ENCODE data around the gene SRP72. TPM values are rescaled to one million over a fixed set of nuclear protein-coding genes. Genes with fewer than 3 reads are reported as not detected.
A peak's percentile ranks its signal among the peaks of the same experiment; 100 is the strongest.

Gene SRP72
- total RNA-seq, result 10 to 100 TPM; 41.3 to 54.8 (median 46.6) TPM
- long read RNA-seq, full-length matches to known transcripts, result 1 of 15 reads
- long read RNA-seq, partial matches to known transcripts, result 13 of 15 reads
- long read RNA-seq, other reads (novel, unspliced or antisense), result 1 of 15 reads

DNA sequence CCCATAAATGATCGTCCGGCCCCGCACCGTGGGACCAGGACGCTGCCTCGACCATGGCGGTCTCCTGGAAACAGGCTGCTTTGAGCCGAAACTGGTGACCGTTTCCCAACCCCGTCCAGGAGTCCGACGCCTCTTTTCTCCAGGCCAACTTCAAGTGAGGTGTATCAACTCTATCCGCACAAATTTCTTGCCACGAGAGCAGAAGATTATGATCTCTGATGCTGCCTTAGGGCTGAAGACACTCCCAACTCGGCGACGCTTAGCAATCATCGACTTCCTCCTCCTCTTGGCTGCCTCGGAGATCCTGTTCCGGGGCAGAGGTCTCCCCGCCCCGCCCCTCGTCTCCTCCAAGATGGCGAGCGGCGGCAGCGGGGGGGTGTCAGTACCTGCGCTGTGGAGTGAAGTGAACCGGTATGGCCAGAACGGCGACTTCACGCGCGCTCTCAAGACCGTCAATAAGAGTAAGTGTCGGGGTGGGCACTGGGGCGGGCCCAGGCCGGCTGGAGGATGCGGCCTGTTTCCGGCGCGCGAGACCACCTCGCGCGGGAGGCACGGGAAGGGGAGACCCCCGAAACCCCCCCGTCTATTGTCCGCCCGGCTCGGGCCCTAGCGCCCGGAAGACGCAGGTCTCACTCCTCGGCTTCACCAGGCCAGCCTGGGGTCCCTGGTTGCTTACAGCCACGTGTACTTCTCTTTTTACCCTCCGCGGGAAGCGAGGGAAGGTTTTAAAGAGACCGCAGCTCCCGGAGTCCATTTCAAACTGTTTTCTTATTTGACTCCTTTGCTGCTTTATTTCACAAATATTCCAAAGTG, at the start of gene SRP72:
Gene SRP72 (plus strand): TSS at position 334 of the 813 bp plus-strand sequence. CDS start 19 bp downstream, at position 353.
- DNase-seq (peak; percentile 87 to 90 (median 89)), ATAC-seq (peak; percentile 97 to 99 (median 98))
- H3K4me1 ChIP-seq, result peaks cover 0 to 26% (median 6%) of the 10 kb centered on the region in 4 donors
- peak within 1 kb of the TSS; percentile 90 to 94 (median 93) for H3K4me3 ChIP-seq
- 1% methylated on average over 28 of the region's 62 CpGs for WGBS (ENCODE audit: insufficient coverage, low coverage, low lambda C conversion rate, missing lambda C conversion rate)
- no peaks in the 10 kb centered on the region for H3K9me3 ChIP-seq
- no peaks in the 10 kb centered on the region for H3K27me3 ChIP-seq
- H3K27ac ChIP-seq, result peak within 1 kb of the TSS; percentile 52 to 81 (median 63)
- TF ChIP-seq POLR2A (IDR thresholded peaks at IDR 0.05), result peak; percentile 64
- TF ChIP-seq, protein P1, sequence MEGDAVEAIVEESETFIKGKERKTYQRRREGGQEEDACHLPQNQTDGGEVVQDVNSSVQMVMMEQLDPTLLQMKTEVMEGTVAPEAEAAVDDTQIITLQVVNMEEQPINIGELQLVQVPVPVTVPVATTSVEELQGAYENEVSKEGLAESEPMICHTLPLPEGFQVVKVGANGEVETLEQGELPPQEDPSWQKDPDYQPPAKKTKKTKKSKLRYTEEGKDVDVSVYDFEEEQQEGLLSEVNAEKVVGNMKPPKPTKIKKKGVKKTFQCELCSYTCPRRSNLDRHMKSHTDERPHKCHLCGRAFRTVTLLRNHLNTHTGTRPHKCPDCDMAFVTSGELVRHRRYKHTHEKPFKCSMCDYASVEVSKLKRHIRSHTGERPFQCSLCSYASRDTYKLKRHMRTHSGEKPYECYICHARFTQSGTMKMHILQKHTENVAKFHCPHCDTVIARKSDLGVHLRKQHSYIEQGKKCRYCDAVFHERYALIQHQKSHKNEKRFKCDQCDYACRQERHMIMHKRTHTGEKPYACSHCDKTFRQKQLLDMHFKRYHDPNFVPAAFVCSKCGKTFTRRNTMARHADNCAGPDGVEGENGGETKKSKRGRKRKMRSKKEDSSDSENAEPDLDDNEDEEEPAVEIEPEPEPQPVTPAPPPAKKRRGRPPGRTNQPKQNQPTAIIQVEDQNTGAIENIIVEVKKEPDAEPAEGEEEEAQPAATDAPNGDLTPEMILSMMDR (IDR thresholded peaks at IDR 0.05), result no peak
- H3K36me3 ChIP-seq, result peaks cover 3 to 13% (median 4%) of the 10 kb centered on the region in 4 donors
- intact Hi-C loops (cut with DNase I), result no loop called here

DNA sequence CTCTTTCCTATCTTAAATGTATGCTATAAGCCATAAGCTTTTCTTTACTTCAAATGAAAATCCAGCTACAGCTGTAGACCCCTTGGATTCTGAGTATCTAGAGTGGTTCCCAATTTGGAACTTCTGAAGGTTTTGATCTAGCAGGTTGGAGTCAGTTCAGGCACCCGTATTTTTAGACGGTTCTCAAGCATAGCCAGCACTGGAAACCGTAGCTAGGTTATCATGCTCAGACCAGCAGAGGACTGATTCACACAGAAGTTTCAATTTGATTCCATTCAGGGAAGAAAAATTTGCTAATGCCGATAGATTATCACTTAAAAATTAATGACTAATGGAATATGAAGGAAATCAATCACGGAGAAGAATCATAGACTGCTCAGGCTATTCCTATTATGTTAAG, 43.2 kb upstream of the SRP72 start:
- TF ChIP-seq, protein P1 (IDR thresholded peaks at IDR 0.05), result no peak
- no peak for TF ChIP-seq POLR2A (IDR thresholded peaks at IDR 0.05)
- Histone ChIP-seq H3K36me3 (no peaks in the 10 kb centered on the region), H3K4me1 (peaks cover 0 to 4% (median 1%) of the 10 kb centered on the region in 4 donors), H3K9me3 (no peaks in the 10 kb centered on the region), H3K4me3 (no peak overlapping the region), H3K27ac (no peak overlapping the region), H3K27me3 (no peaks in the 10 kb centered on the region)
- no peak for DNase-seq
- intact Hi-C loops (cut with DNase I), result loop anchor here in 1 of 2 donors (10.0 kb wide), 1 partner anchor 121 kb away; no protein-coding TSS in a partner anchor
- ATAC-seq, result no peak
- whole genome bisulfite sequencing (ENCODE audit: insufficient coverage, low coverage, low lambda C conversion rate, missing lambda C conversion rate), result 82% methylated on average over 5 of the region's 5 CpGs

- 29% methylated on average over 5 of the region's 5 CpGs for WGBS (ENCODE audit: insufficient coverage, low coverage, low lambda C conversion rate, missing lambda C conversion rate)
- ATAC-seq (peak; percentile 41 to 61 (median 58)), DNase-seq (no peak)
- intact Hi-C loops (cut with DNase I), result loop anchor here in 1 of 2 donors (10.0 kb wide), 1 partner anchor 120 kb away; no protein-coding TSS in a partner anchor
- Histone ChIP-seq H3K27me3 (no peaks in the 10 kb centered on the region), H3K36me3 (no peaks in the 10 kb centered on the region), H3K27ac (no peak overlapping the region), H3K4me3 (no peak overlapping the region), H3K4me1 (peaks cover 0 to 4% (median 1%) of the 10 kb centered on the region in 4 donors), H3K9me3 (no peaks in the 10 kb centered on the region)
- TF ChIP-seq POLR2A (IDR thresholded peaks at IDR 0.05), result no peak
- TF ChIP-seq, protein P1 (IDR thresholded peaks at IDR 0.05), result peak; percentile 52 to 69 (median 62)
Observed at GRCh38 chr4:56424697-56425514, 42.5 kb upstream of the SRP72 start.

DNA sequence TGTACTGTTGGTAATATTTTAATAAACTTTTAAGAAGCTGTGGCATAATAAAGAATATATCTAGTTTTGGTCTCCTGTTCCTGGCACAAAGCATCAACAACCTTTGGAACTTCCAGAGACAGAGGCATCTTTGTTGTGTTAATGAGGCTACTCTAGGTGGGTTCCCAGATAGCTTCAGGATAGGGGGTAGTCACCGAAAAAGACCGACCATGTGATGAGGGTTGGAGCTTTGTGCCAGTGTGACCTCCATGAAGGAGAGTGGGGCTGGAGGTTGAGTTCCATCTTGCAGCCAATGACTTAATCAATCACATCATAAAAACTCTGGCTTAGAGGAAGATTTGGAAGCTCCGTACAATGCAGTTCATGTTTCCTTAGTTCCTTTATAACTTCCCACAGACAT, 41.9 kb upstream of the SRP72 start:
- ATAC-seq, result no peak
- intact Hi-C loops (cut with DNase I), result loop anchor here in 1 of 2 donors (10.0 kb wide), 1 partner anchor 119 kb away; no protein-coding TSS in a partner anchor

More for the DNA sequence above, 41.9 kb upstream of the SRP72 start:
- Histone ChIP-seq H3K4me3 (no peak overlapping the region), H3K27me3 (no peaks in the 10 kb centered on the region), H3K9me3 (no peaks in the 10 kb centered on the region), H3K27ac (no peak overlapping the region), H3K4me1 (peaks cover 0 to 4% (median 1%) of the 10 kb centered on the region in 4 donors), H3K36me3 (no peaks in the 10 kb centered on the region)
- 100% methylated on average over 2 of the region's 3 CpGs for WGBS (ENCODE audit: insufficient coverage, low coverage, low lambda C conversion rate, missing lambda C conversion rate)
- DNase-seq, result no peak
- TF ChIP-seq, protein P1 (IDR thresholded peaks at IDR 0.05), result no peak
- TF ChIP-seq POLR2A (IDR thresholded peaks at IDR 0.05), result no peak

All from right lobe of liver (tissue), 6 donors.